Measurements from ENCODE around the gene STK35. TPM values are rescaled to one million over a fixed set of nuclear protein-coding genes. Genes with fewer than 3 reads are reported as not detected.

Gene STK35
- total and polyA plus RNA-seq, 9 of the 15 experiments (the other 6 are each of a cell fraction or from before 2014, with no cell fraction given), result 1.0 to 11.0 (median 6.3) TPM

- peak overlapping the region; percentile 97 for H2AFZ ChIP-seq (ENCODE audit: low read depth, low read length)
- H3K4me2 ChIP-seq (ENCODE audit: insufficient read depth, low read length), result peak overlapping the region; percentile 89
- FAIRE-seq (peak; percentile 65), DNase-seq (ENCODE audit: extremely low read depth in 1 of 4, low spot score in 3 of 4) (peak in 1 of 4 experiments; percentile 18), ATAC-seq (peak; percentile 11; the same call in 2 of the 3 replicates)
- intact Hi-C loops (cut with micrococcal nuclease), result no loop called here
- in situ Hi-C loops (cut with MboI), result no loop called here
- H3K79me2 ChIP-seq (ENCODE audit: control insufficient read depth, insufficient read depth, low read length), result peaks cover 61% of the 10 kb centered on the region
- peak overlapping the region; percentile 99 for H3K9ac ChIP-seq (ENCODE audit: insufficient read depth in 1 of 2, low read depth in 2 of 2, low read length in 2 of 2)
- no peak for TF ChIP-seq ZBTB34 (CRISPR knock-in tag; IDR thresholded peaks at IDR 0.05)
- no peak for TF ChIP-seq ZNF280B (CRISPR knock-in tag; IDR thresholded peaks at IDR 0.05)
- TF ChIP-seq ETV5 (CRISPR knock-in tag; IDR thresholded peaks at IDR 0.05; ENCODE audit: low read depth), result 0 out of 2 replicates have a peak, but pooled peaks have one; percentile 34
- 0 out of 2 replicates have a peak, but pooled peaks have one; percentile 28 for TF ChIP-seq ZNF263 (CRISPR knock-in tag; IDR thresholded peaks at IDR 0.05; ENCODE audit: borderline replicate concordance)
- TF ChIP-seq ADNP (tag; IDR thresholded peaks at IDR 0.05), result no peak
- TF ChIP-seq FOXM1 (IDR thresholded peaks at IDR 0.05; ENCODE audit: low read depth), result no peak
- TF ChIP-seq FOXM1 (CRISPR knock-in tag; IDR thresholded peaks at IDR 0.05; ENCODE audit: low read depth), result 0 out of 2 replicates have a peak, but pooled peaks have one; percentile 70
- peak in 1 of 2 experiments; percentile 35 for TF ChIP-seq NRF1 (conservative IDR thresholded peaks at IDR 0.05 in 1 of 2, IDR thresholded peaks at IDR 0.05 in 1 of 2)
- no peaks in the 10 kb centered on the region for H3K27me3 ChIP-seq (ENCODE audit: control insufficient read depth in 2 of 2, insufficient read depth in 2 of 2, low read length in 2 of 2)
- CTCF ChIA-PET (ENCODE audit: low intra/inter-chr PET ratio), result no interaction called here
- H3K4me3 ChIP-seq, result peak overlapping the region; percentile 85
- no peaks in the 10 kb centered on the region for H4K20me1 ChIP-seq (replicated peaks; ENCODE audit: control insufficient read depth, insufficient read depth, low read length)
- peaks cover 10 to 13% of the 10 kb centered on the region in 2 experiments; a peak in 3 of 5 replicates for H3K4me1 ChIP-seq (replicated peaks in 1 of 2; ENCODE audit: control insufficient read depth in 2 of 2, insufficient read depth in 2 of 2, low read length in 2 of 2)
- H3K27ac ChIP-seq (ENCODE audit: extremely low read depth, low read depth, low read length), result peak overlapping the region; percentile 100
- WGBS (ENCODE audit: insufficient coverage, low coverage, missing lambda C conversion rate), result 1% methylated on average over 10 of the region's 13 CpGs
- POLR2A ChIA-PET, result interaction anchor here (0.6 to 1.2 kb wide), 5 partner anchors 10 to 22 kb away, joined by 3 to 4 read pairs (median 3); no protein-coding TSS in a partner anchor
- H3K36me3 ChIP-seq (ENCODE audit: control insufficient read depth, insufficient read depth, low read length), result peaks cover 38% of the 10 kb centered on the region; the same call in 2 of the 3 replicates
- no peaks in the 10 kb centered on the region for H3K9me3 ChIP-seq (replicated peaks; ENCODE audit: control insufficient read depth, insufficient read depth, low read depth, low read length)
- no peaks in the 10 kb centered on the region for H3K9me1 ChIP-seq (ENCODE audit: control insufficient read depth, insufficient read depth, low read length)
- BruUV-seq (replicated peaks), result TSS peak; percentile 37
Measured at GRCh38 chr20:2103461-2104153, 2.0 kb downstream of the STK35 start.
